Fibroblast of skin of right biceps (primary cell): ENCODE results near the gene HIBCH.
A peak's percentile ranks its signal among the peaks of the same experiment; 100 is the strongest.
"Not testable (repeated sequence)": the region's sequence is repeated elsewhere in the genome, so short reads cannot be mapped to it uniquely, and the experiment has no call there.

ENCODE experiments used
- DNase-seq: peaks from one replicate; pipeline ENCODE4 v3.0.0-alpha.2; 2013

The HIBCH gene

DNA sequence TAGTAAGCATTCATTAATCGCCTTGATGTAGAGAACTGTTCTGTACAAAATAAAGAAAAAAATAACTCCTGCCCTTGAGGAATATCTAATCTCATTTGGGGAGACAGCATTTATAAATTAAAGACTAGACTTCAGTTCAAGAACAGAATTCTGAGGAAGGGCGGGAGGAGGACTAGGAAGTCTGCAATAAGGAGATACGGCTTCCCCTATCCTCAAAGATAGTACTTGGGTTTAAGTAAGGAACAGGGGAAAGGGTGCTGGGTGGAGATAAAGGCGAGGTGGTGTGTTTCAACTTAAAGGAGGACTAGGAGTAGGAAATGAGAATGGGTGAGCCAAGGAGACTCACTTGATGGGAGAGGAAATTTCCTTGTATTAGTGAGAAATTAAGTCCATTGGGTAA lies 135.2 kb downstream of the HIBCH start:
- DNase-seq: no peak

DNA sequence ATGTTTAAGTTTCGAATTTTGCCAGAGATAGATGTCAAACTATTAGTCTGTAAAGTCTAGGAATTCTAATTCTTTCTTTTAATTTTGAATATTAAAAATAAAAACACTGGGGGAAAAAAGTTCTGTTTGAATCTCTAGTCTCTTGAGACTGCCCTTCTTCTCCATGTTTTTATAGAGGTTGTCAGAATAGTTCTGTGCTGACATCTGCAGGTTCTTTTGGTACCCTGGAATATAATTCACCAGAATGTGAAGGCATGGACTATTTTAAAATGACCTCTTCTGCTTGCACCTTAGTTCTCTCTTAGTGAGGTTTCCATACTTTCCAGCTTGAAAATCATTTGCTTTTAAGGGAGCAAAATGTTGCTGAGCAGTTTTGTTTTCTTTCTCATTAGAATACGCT lies 136.1 kb downstream of the HIBCH start:
- DNase-seq: no peak

DNA sequence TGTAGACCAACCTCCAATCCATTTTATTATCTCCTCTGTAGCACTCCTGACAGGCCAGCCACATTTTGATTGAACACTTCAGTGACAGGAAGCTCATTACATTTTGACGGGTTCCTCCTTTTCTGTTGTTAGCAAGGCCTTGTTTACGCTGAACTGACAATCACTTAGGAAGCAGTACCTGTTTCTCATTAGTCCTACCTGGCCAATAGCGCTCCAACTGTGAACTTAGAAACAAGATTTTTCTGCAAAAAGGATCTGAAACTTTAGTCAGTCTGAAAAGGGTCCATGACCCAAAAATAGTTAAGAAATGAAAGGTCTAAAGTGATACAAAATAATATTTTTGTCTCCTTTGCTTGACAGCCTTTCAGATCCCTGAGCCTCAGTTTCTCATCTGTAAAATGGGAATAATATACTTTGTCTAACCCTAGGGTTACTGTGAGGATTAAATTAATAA lies 137.5 kb downstream of the HIBCH start:
- no peak for DNase-seq

DNA sequence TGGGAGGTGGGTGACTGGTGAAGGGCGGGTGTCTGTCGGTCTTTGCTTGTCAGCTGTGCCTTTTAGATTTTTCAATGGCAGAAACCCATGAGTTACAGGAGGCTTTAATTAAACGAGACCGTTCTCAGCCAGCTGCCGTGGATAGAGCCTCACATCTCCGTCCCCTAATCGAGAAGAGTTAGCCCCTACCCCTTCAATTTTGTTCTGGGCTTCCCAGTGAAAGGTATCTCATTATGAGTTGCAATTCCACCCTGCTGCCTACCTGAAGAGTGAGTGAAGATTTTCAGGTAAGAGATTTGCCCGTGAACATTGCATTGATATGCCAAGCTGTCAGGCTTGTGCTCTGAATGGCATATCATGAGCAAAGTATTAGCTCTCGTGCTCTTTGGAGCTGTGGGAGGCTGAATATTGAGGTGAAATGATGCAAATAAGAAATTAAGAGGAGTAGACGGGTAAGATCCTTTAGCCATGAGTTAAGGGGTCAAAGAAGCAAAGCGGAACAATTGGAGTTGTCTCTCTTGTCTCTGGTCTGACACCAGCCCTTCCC lies 138.4 kb downstream of the HIBCH start:
- DNase-seq: no peak

DNA sequence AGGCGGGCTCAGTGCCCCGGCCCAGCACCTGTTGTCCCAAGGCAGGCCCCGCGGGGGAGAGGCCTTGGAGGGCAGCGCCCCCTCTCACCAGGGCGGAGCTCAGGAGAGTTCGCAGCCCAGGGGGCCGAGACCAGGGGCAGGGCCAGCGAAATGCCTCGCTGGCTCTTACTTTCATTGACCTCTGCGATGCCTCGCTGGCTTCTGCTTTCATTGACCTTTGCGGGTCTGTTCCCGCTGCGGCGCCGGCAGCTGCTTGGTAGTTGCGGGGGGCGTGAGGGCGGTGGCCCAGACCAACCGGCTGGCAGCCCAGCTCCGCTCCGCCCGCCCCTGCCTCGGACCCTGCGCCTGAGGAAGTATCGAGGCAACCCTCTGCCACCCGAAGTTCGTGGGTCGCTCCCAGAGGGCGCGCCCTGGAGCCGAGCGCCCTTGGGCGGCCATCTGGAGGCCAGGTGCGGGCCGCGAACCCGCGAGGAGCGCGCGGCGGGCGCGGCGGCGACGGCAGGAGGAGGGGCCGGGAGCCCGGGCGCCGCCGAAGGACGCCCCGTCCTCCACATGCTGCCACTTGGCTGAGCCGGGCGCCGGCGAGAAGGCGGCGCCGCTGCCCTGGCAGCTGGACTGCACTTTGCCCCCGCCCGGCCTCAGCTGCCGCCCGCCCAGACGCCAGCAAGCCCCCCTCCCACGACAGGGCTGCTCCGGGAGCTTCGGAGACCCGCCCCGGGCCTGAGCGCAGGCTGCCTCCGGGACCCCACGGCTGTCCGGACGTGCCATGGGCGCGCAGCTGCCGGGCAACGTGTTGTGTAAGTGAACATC lies 139.1 kb downstream of the HIBCH start:
- DNase-seq: peak; percentile 22

DNA sequence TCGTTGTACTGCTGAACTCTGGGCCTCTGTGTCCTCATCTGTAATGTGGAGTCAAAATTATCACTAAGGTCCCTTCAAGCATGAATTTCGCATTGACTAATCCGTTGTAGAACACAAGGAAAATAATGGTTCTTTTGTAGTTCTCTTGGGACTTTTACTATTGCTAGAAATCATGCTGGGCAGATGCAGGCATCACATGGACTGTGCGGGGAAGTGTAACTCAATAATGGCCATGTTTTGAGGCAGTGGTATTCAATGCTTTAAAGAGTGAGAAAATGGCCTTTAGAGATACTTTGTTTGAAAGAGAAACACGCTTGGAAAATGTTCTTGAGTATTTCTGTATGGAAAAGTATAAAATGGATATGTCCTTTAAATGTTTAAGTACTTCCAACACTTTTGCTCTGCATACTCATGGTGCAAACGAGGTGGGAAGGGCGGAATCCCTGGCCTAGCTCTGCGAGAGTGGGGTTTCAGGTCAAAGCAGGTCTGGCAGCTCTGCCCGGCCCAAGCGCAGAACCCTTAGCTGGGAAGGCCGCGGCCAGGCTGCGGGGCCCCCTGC lies 139.8 kb downstream of the HIBCH start:
- no peak for DNase-seq

DNA sequence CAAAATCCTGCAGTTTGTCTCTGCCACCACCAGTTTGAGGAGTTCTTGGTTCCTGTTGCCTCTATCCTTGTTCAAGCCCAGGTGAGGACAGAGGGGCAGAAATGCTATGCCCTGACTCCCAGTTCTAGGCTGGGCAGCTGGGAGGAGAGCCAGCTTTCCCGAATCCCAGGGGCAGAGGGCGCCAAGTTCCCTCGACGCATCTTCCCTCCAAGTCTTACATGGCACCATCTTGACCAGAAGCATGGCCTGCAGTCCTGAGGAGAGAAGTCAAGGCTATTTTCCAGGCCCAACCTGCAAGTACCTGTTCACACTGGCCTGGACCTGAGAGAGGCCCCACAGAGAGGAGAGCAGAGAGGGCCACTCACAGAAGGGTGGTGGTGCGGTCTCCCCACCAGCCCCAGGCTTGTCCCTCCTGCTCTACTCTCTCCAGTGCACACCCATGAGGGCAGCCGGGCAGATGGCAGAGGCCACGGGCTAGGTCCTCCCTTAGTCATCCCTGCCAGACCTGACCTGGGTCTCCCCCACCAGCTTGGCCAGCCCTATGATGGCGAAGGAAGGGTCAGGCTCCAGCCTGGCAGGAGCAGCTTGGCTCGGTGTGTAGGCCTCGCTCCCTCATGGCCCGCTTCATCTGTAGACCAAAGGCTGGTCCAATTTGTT lies 141.4 kb downstream of the HIBCH start:
- no peak for DNase-seq

DNA sequence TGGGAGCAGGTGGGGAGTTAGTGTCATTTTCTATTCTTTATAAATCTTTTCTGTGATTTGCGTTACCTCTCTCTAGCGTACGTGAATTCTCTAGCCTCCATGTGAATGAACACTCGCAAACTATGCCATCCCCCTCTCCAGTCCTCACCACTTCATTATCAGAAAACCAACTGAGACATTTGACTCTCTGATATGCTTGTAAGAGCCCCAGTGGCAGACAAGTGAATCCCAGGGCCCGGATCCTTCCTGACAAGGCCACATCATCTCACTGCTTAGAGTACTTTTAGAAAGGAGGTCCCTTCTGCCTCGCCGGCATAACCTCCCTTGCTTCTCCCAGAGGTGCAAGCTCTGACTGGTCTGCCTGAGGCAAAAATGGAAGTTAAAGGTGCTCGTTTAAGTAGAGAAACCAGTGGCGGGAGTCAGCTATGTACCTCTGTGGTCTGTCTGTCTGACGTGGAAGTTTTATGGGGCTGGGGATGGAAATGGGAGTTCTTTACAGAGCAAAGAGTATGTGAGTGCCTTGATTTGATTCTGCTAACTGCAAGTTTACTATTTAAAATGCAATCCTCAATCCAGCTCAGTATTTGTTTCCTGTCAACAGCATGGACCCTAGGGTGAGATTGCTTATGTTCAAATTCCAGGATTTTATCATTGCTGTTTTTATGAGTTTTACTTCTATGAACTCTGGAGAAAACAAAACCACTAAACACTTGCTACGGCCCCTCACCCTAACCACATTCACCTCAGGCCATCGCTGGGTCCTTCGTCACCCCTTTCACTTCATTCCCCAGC lies 142.2 kb downstream of the HIBCH start:
- no peak for DNase-seq

DNA sequence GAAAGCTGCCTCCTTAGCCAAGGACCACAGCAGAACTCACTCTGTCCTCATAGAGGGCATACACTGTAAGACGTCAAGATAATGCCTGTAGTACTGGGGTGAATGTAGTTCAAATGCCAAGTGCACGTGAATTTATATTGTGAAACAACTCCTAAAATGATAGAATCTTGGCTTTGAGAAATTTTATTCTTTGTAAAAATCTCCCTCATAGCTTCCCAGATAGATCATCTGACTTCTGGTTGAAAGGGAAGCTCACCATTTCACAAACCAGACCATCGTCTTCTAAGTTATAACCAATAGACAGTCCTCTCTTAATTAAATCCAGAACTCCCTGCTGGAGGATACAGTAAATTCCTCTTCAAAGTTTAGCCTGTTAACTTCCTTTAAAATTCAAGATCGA lies 146.2 kb downstream of the HIBCH start:
- DNase-seq: no peak

DNA sequence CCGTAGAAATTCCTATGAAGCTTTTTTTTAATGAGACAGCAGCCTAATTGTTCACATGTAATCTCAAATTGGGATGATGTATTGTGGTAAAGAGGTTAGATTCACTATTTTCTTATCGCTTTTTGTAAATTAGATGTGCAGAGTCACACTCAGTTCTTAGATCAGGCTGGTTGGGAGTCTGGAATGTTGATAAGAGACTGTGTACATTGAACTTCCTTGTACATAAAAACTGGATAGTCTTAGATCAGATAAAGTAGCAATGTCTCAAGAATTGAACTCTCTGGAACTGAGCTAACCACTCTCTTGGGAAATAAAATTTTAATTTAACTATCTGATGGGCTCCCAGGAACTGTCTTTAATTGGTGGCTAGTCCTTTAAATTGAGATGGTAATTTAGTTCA lies 149.0 kb downstream of the HIBCH start:
- no peak for DNase-seq

DNA sequence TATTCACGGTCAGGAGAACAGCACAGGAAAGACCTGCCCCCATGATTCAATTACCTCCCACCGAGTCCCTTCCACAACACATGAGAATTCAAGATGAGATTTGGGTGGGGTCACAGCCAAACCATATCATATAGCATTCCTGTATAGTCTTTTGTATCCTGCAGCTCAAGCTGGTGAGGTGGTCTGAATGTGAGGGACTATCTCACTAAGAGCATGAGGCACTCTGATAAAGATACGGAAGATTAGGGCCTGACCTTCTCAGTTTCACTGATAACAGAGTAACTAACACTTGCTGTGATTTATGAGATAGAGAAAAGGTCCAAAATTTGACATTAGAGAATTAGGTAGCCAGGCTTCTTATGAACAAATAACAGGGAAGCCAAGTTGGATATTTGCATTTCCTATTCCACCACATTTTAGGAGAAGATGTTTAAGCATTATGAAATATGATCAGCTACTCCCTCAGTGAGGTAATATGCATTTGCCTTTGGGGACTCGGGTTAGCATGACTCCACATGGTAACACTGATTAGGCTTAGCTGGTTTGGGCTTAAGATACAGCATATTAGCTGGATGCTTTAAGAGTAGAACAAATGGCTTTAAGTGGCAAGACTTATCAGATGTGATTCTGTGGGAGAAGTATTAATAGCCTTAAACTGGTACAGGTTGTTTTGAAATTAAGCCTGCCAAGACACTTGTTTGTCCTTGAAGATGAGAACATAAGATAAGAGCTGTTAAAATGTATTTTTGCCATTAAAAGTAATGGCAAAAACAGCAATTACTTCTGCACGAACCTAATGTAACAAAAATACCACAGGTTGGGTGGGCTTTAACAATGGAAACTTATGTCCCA lies 150.2 kb downstream of the HIBCH start:
- no peak for DNase-seq

DNA sequence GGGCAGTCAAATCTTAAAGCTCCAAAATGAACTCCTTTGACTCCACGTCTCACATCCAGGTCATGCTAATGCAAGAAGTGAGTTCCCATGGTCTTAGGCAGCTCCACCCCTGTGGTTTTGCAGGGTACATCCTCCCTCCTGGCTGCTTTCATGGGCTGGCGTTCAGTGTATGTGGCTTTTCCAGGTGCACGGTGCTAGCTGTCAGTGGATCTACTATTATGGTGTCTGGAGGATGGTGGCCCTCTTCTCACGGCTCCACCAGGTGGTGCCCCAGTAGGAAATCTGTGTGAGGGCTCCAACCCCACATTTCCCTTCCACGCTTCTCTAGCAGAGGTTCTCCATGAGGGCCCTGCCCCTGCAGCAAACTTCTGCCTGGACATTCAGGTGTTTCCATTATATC lies 151.9 kb downstream of the HIBCH start:
- no peak for DNase-seq

DNA sequence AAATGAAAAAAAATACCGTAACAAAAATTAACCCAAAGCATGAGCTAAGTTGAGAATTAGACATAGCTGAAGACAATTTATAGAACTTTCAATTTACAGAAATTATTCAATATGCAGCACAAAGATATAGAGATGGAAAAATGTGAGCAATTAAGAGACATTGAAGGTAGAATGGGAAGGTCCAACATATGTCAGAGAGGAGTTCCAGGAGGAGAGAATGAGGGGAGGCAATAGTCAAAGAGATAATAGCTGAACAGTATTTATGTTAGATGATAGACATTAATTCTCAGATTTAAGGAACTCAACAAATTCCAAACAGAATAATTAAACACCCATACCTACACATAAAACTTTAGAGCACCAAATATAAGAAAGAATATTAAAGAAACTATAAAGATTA lies 154.1 kb downstream of the HIBCH start:
- no peak for DNase-seq

DNA sequence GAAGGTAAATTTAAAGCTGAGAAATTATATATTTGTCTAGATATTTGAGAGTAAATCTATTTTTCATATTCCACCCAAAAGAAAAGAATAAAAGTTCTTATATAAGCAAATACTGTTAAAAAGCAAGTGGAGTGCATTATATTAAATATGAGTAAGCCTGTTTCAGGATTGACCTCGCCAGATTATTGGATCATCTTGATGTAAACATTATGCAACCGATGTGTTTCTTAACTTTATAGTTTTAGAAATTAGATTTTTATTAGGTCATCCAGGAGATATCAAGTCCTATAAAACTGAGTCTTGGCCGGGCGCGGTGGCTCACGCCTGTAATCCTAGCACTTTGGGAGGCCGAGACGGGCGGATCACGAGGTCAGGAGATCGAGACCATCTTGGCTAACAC lies 156.8 kb downstream of the HIBCH start:
- no peak for DNase-seq

DNA sequence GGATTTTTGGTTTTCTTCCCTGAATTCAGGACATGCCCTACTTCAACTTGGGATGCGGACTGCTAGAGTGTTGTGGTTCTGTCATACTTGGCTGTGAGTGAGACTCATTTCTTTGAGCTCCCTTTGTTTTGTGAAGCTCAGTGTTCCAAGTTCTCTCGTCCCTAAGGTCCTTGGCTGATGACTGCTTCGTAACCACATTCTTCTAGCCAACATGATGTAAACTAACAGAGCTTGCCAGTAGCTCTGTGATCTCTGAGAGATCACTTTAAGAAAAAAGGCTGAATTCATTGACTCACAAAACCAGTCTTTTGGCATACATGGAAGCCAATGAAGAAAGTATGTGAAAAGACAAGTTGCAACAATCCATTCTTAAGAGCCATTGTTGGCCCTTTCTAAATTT lies 160.2 kb downstream of the HIBCH start:
- DNase-seq: peak; percentile 67

DNA sequence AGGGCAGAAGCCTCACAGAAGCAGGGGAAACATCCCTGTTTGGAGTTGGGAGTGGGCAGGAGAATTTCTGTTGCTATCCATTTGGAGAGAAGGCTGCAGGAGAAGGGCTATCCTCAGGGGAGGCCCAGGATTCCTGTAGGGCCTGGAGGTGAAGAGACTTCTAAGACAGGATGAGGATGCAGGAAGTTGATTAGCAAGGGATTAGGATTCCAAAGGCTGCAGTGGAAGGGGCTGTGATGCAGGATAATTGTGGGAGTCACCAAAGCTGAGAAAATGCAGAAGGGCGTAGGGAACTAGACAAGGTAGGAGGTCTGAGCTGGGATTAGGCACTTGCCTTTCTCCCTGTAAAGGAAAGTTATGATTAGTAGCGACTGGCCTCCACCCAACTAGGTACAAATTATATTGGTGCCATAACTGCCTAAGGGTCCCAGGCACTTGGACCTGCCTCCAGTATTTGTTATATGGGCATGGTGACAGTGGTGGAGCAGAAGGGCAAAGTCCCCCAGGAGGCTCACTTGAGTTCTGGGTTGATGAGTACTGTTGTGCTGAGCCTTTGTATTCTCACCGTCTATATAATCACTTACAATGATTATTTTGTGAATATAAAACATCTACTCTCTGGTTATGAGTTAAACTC lies 160.7 kb downstream of the HIBCH start:
- DNase-seq: no peak

DNA sequence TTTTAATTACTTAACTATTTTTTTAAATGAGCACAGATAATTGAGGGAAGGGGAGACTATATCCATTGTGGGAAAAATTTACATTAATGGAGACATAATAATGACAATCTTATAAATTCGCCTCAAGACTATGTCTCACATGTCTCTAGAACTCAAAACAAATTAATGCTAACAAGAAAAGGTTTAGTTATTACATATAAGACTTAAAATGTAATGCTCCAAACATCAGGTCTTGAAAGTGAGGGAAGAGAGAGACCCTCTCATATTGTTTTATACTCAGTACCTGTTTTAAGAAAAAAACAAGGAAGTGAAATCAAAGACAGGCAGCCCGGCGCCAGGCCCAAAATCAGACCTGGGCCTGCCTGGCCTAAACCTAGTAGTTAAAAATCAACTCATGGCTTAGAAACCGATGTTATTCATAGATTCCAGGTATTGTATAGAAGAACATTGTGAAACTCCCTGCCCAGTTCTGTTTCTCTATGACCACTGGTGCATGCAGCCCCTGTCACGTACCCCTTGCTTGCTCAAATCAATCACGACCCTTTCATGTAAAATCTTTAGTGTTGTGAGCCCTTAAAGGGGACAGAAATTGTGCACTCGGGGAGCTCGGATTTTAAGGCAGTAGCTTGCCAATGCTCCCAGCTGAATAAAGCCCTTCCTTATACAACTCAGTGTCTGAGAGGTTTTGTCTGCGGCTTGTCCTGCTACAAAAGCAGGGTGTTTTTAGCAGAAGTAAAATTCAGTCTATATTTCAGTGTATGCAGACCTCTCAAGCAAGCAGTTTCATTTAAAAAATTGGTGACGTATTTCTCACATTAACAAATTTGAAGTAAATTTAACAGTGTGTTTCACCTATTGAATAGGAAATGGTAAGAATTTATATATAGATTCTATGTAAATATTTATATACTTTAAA lies 161.8 kb downstream of the HIBCH start:
- not testable (repeated sequence) for DNase-seq

DNA sequence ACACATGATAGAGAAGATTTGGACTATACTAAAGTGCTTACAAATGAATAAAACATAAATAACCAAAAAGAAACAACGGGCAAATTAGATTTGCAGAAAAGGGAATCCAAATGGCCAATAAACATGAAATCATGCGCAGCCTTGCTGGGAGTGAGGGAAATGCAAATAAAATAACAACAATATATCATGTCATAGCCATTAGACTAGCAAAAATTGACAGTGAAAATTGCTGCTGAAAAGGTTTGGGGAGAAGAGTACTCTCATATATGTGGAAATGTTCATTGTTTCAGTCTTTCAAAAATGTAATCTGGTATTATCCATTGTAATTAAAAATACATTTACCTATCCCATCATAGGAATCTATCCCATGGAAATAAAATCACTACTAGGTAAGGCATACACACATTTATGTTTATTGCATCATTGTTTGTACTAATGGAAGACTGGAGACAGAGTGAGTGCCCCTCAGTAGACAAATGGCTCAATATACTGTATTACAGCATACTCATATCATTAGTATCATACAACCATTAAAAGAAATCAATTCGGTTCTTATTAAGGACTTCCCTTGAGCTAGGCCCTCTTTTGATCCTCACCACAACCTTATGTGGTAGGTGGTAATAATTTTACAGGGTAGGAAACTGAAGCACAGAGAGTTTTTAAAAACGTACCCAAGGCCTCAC lies 163.0 kb downstream of the HIBCH start:
- no peak for DNase-seq
